SK-N-SH (cell line): Measurements from ENCODE around the gene CPEB2. TPM values are rescaled to one million over a fixed set of nuclear protein-coding genes. Genes with fewer than 3 reads are reported as not detected.

Source experiments
- CTCF ChIA-PET: fragments of 300-600, 350-600 bp; formaldehyde crosslinking; extraction: SDS; loops from one replicate; lab custom pipeline; 2021; lab: Yijun Ruan, JAX
- POLR2A ChIA-PET: fragments of 350-600 bp; sonication (Branson Sonifier 250); formaldehyde crosslinking; extraction: SDS; loops from one replicate; lab custom pipeline; 2020; ENCODE audit warnings: antibody characterized with exemption, inconsistent platforms; lab: Yijun Ruan, JAX
- DNase-seq: peaks from one replicate; pipeline ENCODE4 v3.0.0; 2012
- H2AFZ ChIP-seq: fragments of 200-600 bp; sonication (generic); 2 replicates; pipeline ENCODE4 v1.8.1; 2016; ENCODE audit warnings: antibody characterized with exemption, mild to moderate bottlenecking, low read depth
- H3F3A ChIP-seq: fragments of 200-600 bp; sonication (generic); replicated peaks from 2 replicates; pipeline ENCODE3; 2016; ENCODE audit warnings: antibody characterized with exemption, mild to moderate bottlenecking; ENCODE audit not compliant: insufficient read depth
- H3K27ac ChIP-seq, 2 experiments: fragments of 200-500 bp in 1 of 2; fragments of 200-600 bp in 1 of 2; sonication (Bioruptor generic) in 1 of 2; sonication (generic), shearing (Covaris generic) in 1 of 2; 2 replicates each; pipeline versions ENCODE4 v1.5.1 to v1.6.1; 2014 to 2016; ENCODE audit warnings: low read depth in 2 of 2, inconsistent platforms in 1 of 2, low read length in 1 of 2, mild to moderate bottlenecking in 1 of 2, mixed read lengths in 1 of 2
- H3K27me3 ChIP-seq: fragments of 200-600 bp; sonication (generic), shearing (Covaris generic); 2 replicates; pipeline ENCODE4 v1.6.1; 2016; ENCODE audit warnings: mixed run types; ENCODE audit not compliant: insufficient read depth
- H3K36me3 ChIP-seq, 2 experiments: fragments of 200-500 bp in 1 of 2; fragments of 200-600 bp in 1 of 2; sonication (Bioruptor generic) in 1 of 2; sonication (generic) in 1 of 2; replicated peaks in 1 of 2; 2 replicates each; pipeline versions ENCODE3 to v1.5.1; 2014 to 2016; ENCODE audit warnings: low read length in 1 of 2, mild to moderate bottlenecking in 1 of 2; ENCODE audit not compliant: insufficient read depth in 2 of 2, control insufficient read depth in 1 of 2
- H3K4me1 ChIP-seq, 2 experiments: fragments of 200-500 bp in 1 of 2; fragments of 200-600 bp in 1 of 2; sonication (Bioruptor generic) in 1 of 2; sonication (generic), shearing (Covaris generic) in 1 of 2; 2 replicates each; pipeline versions ENCODE4 v1.5.1 to v1.6.1; 2014 to 2016; ENCODE audit warnings: low read depth in 1 of 2, low read length in 1 of 2, mixed run types in 1 of 2; ENCODE audit not compliant: insufficient read depth in 2 of 2, control insufficient read depth in 1 of 2
- H3K4me2 ChIP-seq: fragments of 200-600 bp; sonication (generic), shearing (Covaris generic); 2 replicates; pipeline ENCODE4 v1.6.1; 2017; ENCODE audit warnings: mixed run types
- H3K4me3 ChIP-seq, 2 experiments: fragments of 200-500 bp in 1 of 2; fragments of 200-600 bp in 1 of 2; sonication (Bioruptor generic) in 1 of 2; sonication (generic), shearing (Covaris generic) in 1 of 2; 2 replicates each; pipeline versions ENCODE4 v1.5.1 to v1.8.1; 2014 to 2016; ENCODE audit warnings: low read depth in 2 of 2, inconsistent platforms in 1 of 2, low read length in 1 of 2, mild to moderate bottlenecking in 1 of 2, mixed read lengths in 1 of 2, moderate library complexity in 1 of 2
- H3K79me2 ChIP-seq: fragments of 200-600 bp; sonication (generic); 2 replicates; pipeline ENCODE4 v1.8.1; 2017; ENCODE audit warnings: mild to moderate bottlenecking; ENCODE audit not compliant: insufficient read depth
- H3K9ac ChIP-seq: fragments of 200-600 bp; sonication (generic); 2 replicates; pipeline ENCODE4 v1.6.1; 2017; ENCODE audit warnings: mixed run types
- H3K9me2 ChIP-seq: fragments of 200-600 bp; sonication (generic); 2 replicates; pipeline ENCODE4 v1.6.1; 2017; ENCODE audit warnings: mixed run types
- H3K9me3 ChIP-seq: fragments of 200-600 bp; sonication (generic); 2 replicates; pipeline ENCODE4 v1.6.1; 2017; ENCODE audit warnings: mixed run types, mild to moderate bottlenecking, moderate library complexity
- H4K20me1 ChIP-seq: fragments of 200-600 bp; sonication (generic); 2 replicates; pipeline ENCODE4 v1.6.1; 2017; ENCODE audit warnings: mild to moderate bottlenecking, mixed run types; ENCODE audit not compliant: insufficient read depth
- ELF1 ChIP-seq: IDR thresholded peaks from 2 replicates; pipeline ENCODE4 v1.4.0; 2012
- FOXJ3 ChIP-seq: sonication (generic); formaldehyde crosslinking; IDR thresholded peaks from 2 replicates; pipeline ENCODE4 v1.5.1; 2020; ENCODE audit warnings: mild to moderate bottlenecking, missing genetic modification reagents
- JUND ChIP-seq: IDR thresholded peaks from 2 replicates; pipeline ENCODE4 v1.4.0; 2012
- MEF2A ChIP-seq: IDR thresholded peaks from 2 replicates; pipeline ENCODE4 v1.4.0; 2012; ENCODE audit warnings: low read depth, borderline replicate concordance
- NFIC ChIP-seq: IDR thresholded peaks from 2 replicates; pipeline ENCODE4 v1.4.0; 2012; ENCODE audit warnings: borderline replicate concordance
- RFX5 ChIP-seq: IDR thresholded peaks from 2 replicates; pipeline ENCODE4 v1.6.1; 2012; ENCODE audit warnings: mild to moderate bottlenecking, improper control_type of control experiment, low read length
- SMC3 ChIP-seq: IDR thresholded peaks from 2 replicates; pipeline ENCODE4 v1.6.1; 2012; ENCODE audit warnings: low read depth, low read length, improper control_type of control experiment
- TAF1 ChIP-seq: IDR thresholded peaks from 2 replicates; pipeline ENCODE4 v1.6.1; 2012; ENCODE audit warnings: low read depth, mild to moderate bottlenecking, low read length, moderate library complexity, borderline replicate concordance
- WGBS: methylation state at CpG from one replicate; pipeline ENCODE4 v1.1.6; 2017; ENCODE audit warnings: low lambda C conversion rate; 5-methylcytosine and 5-hydroxymethylcytosine counted together
- polyA plus RNA-seq, 3 experiments: library from polyadenylated mRNA; depleted of rRNA; stranded (reverse); fragments of >200 nt; gene quantifications; 2 replicates each; pipeline ENCODE4 v1.2.3, GENCODE V29; 2012
- TF ChIP-seq, protein P1 (sequence below): IDR thresholded peaks from 2 replicates; pipeline ENCODE4 v1.4.0; 2012; ENCODE audit warnings: low read depth
- TF ChIP-seq, protein P2 (sequence below): fragments of 200-600 bp; sonication (generic); IDR thresholded peaks from 2 replicates; pipeline ENCODE4 v1.6.1; 2017; ENCODE audit warnings: antibody characterized with exemption, mild to moderate bottlenecking, moderate library complexity
- TF ChIP-seq, protein P3 (sequence below): IDR thresholded peaks from 2 replicates; pipeline ENCODE4 v1.4.0; 2012; ENCODE audit warnings: low read depth, borderline replicate concordance
- TF ChIP-seq, protein P4 (sequence below): IDR thresholded peaks from 2 replicates; pipeline ENCODE4 v1.6.1; 2012; ENCODE audit warnings: mild to moderate bottlenecking, low read depth, low read length, moderate library complexity
- TF ChIP-seq, protein P5 (sequence below): fragments of 150-350 bp; IDR thresholded peaks from 2 replicates; pipeline ENCODE4 v1.6.1; 2016; ENCODE audit warnings: mild to moderate bottlenecking, low read depth, low read length
- TF ChIP-seq, protein P6 (sequence below): IDR thresholded peaks from 2 replicates; pipeline ENCODE4 v1.4.0; 2012; ENCODE audit warnings: low read depth, borderline replicate concordance

The CPEB2 gene
- polyA plus RNA-seq, 1 of the 3 experiments (the other 2 are of a cell fraction), result 2.1 TPM

DNA sequence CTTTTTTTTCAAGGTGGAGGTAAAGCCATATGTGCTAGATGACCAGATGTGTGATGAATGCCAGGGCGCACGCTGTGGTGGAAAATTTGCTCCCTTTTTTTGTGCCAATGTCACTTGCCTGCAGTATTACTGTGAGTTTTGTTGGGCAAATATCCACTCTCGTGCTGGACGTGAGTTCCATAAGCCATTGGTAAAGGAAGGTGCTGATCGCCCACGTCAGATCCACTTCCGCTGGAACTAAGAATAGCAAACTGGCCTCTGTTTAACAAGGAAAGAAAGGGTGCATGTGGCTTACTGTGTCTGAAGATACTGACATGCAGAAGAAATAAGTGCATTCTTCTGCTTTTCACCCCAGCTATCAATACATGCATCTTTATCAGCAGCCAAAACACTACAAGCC, 63.9 kb downstream of the CPEB2 start:
- no peak overlapping the region for H3K4me2 ChIP-seq
- TF ChIP-seq, protein P1, sequence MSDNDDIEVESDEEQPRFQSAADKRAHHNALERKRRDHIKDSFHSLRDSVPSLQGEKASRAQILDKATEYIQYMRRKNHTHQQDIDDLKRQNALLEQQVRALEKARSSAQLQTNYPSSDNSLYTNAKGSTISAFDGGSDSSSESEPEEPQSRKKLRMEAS, result no peak
- TF ChIP-seq SMC3 (no peak), JUND (no peak), RFX5 (no peak), TAF1 (no peak), ELF1 (no peak), FOXJ3 (CRISPR knock-in tag) (no peak), NFIC (no peak), MEF2A (no peak)
- TF ChIP-seq, protein P2, sequence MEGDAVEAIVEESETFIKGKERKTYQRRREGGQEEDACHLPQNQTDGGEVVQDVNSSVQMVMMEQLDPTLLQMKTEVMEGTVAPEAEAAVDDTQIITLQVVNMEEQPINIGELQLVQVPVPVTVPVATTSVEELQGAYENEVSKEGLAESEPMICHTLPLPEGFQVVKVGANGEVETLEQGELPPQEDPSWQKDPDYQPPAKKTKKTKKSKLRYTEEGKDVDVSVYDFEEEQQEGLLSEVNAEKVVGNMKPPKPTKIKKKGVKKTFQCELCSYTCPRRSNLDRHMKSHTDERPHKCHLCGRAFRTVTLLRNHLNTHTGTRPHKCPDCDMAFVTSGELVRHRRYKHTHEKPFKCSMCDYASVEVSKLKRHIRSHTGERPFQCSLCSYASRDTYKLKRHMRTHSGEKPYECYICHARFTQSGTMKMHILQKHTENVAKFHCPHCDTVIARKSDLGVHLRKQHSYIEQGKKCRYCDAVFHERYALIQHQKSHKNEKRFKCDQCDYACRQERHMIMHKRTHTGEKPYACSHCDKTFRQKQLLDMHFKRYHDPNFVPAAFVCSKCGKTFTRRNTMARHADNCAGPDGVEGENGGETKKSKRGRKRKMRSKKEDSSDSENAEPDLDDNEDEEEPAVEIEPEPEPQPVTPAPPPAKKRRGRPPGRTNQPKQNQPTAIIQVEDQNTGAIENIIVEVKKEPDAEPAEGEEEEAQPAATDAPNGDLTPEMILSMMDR, result no peak
- TF ChIP-seq, protein P3, sequence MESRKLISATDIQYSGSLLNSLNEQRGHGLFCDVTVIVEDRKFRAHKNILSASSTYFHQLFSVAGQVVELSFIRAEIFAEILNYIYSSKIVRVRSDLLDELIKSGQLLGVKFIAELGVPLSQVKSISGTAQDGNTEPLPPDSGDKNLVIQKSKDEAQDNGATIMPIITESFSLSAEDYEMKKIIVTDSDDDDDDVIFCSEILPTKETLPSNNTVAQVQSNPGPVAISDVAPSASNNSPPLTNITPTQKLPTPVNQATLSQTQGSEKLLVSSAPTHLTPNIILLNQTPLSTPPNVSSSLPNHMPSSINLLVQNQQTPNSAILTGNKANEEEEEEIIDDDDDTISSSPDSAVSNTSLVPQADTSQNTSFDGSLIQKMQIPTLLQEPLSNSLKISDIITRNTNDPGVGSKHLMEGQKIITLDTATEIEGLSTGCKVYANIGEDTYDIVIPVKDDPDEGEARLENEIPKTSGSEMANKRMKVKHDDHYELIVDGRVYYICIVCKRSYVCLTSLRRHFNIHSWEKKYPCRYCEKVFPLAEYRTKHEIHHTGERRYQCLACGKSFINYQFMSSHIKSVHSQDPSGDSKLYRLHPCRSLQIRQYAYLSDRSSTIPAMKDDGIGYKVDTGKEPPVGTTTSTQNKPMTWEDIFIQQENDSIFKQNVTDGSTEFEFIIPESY, result no peak
- TF ChIP-seq, protein P4, sequence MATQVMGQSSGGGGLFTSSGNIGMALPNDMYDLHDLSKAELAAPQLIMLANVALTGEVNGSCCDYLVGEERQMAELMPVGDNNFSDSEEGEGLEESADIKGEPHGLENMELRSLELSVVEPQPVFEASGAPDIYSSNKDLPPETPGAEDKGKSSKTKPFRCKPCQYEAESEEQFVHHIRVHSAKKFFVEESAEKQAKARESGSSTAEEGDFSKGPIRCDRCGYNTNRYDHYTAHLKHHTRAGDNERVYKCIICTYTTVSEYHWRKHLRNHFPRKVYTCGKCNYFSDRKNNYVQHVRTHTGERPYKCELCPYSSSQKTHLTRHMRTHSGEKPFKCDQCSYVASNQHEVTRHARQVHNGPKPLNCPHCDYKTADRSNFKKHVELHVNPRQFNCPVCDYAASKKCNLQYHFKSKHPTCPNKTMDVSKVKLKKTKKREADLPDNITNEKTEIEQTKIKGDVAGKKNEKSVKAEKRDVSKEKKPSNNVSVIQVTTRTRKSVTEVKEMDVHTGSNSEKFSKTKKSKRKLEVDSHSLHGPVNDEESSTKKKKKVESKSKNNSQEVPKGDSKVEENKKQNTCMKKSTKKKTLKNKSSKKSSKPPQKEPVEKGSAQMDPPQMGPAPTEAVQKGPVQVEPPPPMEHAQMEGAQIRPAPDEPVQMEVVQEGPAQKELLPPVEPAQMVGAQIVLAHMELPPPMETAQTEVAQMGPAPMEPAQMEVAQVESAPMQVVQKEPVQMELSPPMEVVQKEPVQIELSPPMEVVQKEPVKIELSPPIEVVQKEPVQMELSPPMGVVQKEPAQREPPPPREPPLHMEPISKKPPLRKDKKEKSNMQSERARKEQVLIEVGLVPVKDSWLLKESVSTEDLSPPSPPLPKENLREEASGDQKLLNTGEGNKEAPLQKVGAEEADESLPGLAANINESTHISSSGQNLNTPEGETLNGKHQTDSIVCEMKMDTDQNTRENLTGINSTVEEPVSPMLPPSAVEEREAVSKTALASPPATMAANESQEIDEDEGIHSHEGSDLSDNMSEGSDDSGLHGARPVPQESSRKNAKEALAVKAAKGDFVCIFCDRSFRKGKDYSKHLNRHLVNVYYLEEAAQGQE, result no peak
- TF ChIP-seq, protein P5, sequence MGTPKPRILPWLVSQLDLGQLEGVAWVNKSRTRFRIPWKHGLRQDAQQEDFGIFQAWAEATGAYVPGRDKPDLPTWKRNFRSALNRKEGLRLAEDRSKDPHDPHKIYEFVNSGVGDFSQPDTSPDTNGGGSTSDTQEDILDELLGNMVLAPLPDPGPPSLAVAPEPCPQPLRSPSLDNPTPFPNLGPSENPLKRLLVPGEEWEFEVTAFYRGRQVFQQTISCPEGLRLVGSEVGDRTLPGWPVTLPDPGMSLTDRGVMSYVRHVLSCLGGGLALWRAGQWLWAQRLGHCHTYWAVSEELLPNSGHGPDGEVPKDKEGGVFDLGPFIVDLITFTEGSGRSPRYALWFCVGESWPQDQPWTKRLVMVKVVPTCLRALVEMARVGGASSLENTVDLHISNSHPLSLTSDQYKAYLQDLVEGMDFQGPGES, result no peak
- TF ChIP-seq, protein P6, sequence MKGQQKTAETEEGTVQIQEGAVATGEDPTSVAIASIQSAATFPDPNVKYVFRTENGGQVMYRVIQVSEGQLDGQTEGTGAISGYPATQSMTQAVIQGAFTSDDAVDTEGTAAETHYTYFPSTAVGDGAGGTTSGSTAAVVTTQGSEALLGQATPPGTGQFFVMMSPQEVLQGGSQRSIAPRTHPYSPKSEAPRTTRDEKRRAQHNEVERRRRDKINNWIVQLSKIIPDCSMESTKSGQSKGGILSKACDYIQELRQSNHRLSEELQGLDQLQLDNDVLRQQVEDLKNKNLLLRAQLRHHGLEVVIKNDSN, result no peak
- POLR2A ChIA-PET, result no interaction called here

More for the DNA sequence above, 63.9 kb downstream of the CPEB2 start:
- Histone ChIP-seq H4K20me1 (no peaks in the 10 kb centered on the region), H3F3A (peaks cover 8% of the 10 kb centered on the region), H3K9me3 (no peaks in the 10 kb centered on the region), H3K4me3 (no peak overlapping the region), H3K79me2 (no peaks in the 10 kb centered on the region), H3K27ac (no peak overlapping the region; a peak in 1 of 4 replicates), H3K36me3 (peaks cover 61 to 65% of the 10 kb centered on the region in 2 experiments), H3K9me2 (no peaks in the 10 kb centered on the region), H3K4me1 (peaks cover 0 to 2% of the 10 kb centered on the region in 2 experiments; a peak in 1 of 4 replicates), H2AFZ (no peak overlapping the region), H3K27me3 (no peaks in the 10 kb centered on the region), H3K9ac (no peak overlapping the region)
- 97% methylated on average over 7 of the region's 7 CpGs for WGBS
- CTCF ChIA-PET, result no interaction called here
- no peak for DNase-seq
